Measurements from ENCODE around the gene PRRT1.
"Not testable (repeated sequence)": the region's sequence is repeated elsewhere in the genome, so short reads cannot be mapped to it uniquely, and the experiment has no call there.

The PRRT1 gene

GRCh38 chr6:32146687-32147086 lies 5.1 kb downstream of the PRRT1 start:
- CTCF ChIA-PET, result interaction anchor here (1.3 kb wide), 1 partner anchor 28 kb away, joined by 4 read pairs; no protein-coding TSS in a partner anchor
- no peak for DNase-seq (ENCODE audit: extremely low spot score)
- POLR2A ChIA-PET, result no interaction called here
- TF ChIP-seq CTCF (IDR thresholded peaks at IDR 0.05; ENCODE audit: control extremely low read depth, extremely low read depth, low read depth, missing control alignments), result no peak

- CTCF ChIA-PET, result interaction anchor here (1.3 kb wide), 1 partner anchor 27 kb away, joined by 4 read pairs; no protein-coding TSS in a partner anchor
- DNase-seq (ENCODE audit: extremely low spot score), result no peak
- POLR2A ChIA-PET, result no interaction called here
- TF ChIP-seq CTCF (IDR thresholded peaks at IDR 0.05; ENCODE audit: control extremely low read depth, extremely low read depth, low read depth, missing control alignments), result no peak
These were observed 5.5 kb downstream of the PRRT1 start for GRCh38 chr6:32146287-32146686.

- CTCF ChIA-PET, result interaction anchor here (0.8 to 0.9 kb wide), 2 partner anchors 8 to 26 kb away, joined by 3 read pairs; no protein-coding TSS in a partner anchor
These were observed 7.5 kb downstream of the PRRT1 start for GRCh38 chr6:32144238-32144637.

GRCh38 chr6:32140420-32141046 lies 11.2 kb downstream of the PRRT1 start:
- ChIA-PET POLR2A (no interaction called here), CTCF (interaction anchor here (0.8 kb wide), 2 partner anchors 12 to 23 kb away, joined by 3 read pairs; no protein-coding TSS in a partner anchor)
- DNase-seq (ENCODE audit: extremely low spot score), result no peak
- no peak for TF ChIP-seq CTCF (IDR thresholded peaks at IDR 0.05; ENCODE audit: control extremely low read depth, extremely low read depth, low read depth, missing control alignments)

More at GRCh38 chr6:32144238-32144637, 7.5 kb downstream of the PRRT1 start:
- POLR2A ChIA-PET; DNase-seq (ENCODE audit: extremely low spot score): not testable (repeated sequence)

GRCh38 chr6:32139590-32139989 lies 12.1 kb downstream of the PRRT1 start:
- ChIA-PET POLR2A (interaction anchor here (0.7 kb wide), 1 partner anchor 11 kb away, joined by 8 read pairs; the partner anchor contains the start of gene ATF6B), CTCF (interaction anchor here (1.7 kb wide), 1 partner anchor 21 kb away, joined by 5 read pairs; no protein-coding TSS in a partner anchor)
- no peak for TF ChIP-seq CTCF (IDR thresholded peaks at IDR 0.05; ENCODE audit: control extremely low read depth, extremely low read depth, low read depth, missing control alignments)
- DNase-seq (ENCODE audit: extremely low spot score), result no peak

GRCh38 chr6:32137454-32137853 lies 14.3 kb downstream of the PRRT1 start:
- no peak for TF ChIP-seq CTCF (IDR thresholded peaks at IDR 0.05; ENCODE audit: control extremely low read depth, extremely low read depth, low read depth, missing control alignments)
- POLR2A ChIA-PET, result no interaction called here
- DNase-seq (ENCODE audit: extremely low spot score), result no peak

GRCh38 chr6:32133786-32134185 lies 18.0 kb downstream of the PRRT1 start:
- no peak for TF ChIP-seq CTCF (IDR thresholded peaks at IDR 0.05; ENCODE audit: control extremely low read depth, extremely low read depth, low read depth, missing control alignments)
- DNase-seq (ENCODE audit: extremely low spot score), result no peak
- ChIA-PET CTCF (interaction anchor here (1.6 kb wide), 1 partner anchor 15 kb away, joined by 3 read pairs; no protein-coding TSS in a partner anchor), POLR2A (interaction anchor here (0.5 kb wide), 1 partner anchor 1231 kb away, joined by 3 read pairs; no protein-coding TSS in a partner anchor)

More at GRCh38 chr6:32137454-32137853, 14.3 kb downstream of the PRRT1 start:
- CTCF ChIA-PET, result interaction anchor here (1.7 kb wide), 1 partner anchor 17 kb away, joined by 4 read pairs; no protein-coding TSS in a partner anchor

Measured in GM10248 (cell line).